SK-N-SH (cell line): ENCODE data around the gene CRTC3. TPM values are rescaled to one million over a fixed set of nuclear protein-coding genes. Genes with fewer than 3 reads are reported as not detected.

Experiments used
- CTCF ChIA-PET: fragments of 300-600, 350-600 bp; formaldehyde crosslinking; extraction: SDS; loops from one replicate; lab custom pipeline; 2021; lab: Yijun Ruan, JAX
- POLR2A ChIA-PET: fragments of 350-600 bp; sonication (Branson Sonifier 250); formaldehyde crosslinking; extraction: SDS; loops from one replicate; lab custom pipeline; 2020; ENCODE audit warnings: antibody characterized with exemption, inconsistent platforms; lab: Yijun Ruan, JAX
- DNase-seq: peaks from one replicate; pipeline ENCODE4 v3.0.0; 2012
- H2AFZ ChIP-seq: fragments of 200-600 bp; sonication (generic); 2 replicates; pipeline ENCODE4 v1.8.1; 2016; ENCODE audit warnings: antibody characterized with exemption, mild to moderate bottlenecking, low read depth
- H3F3A ChIP-seq: fragments of 200-600 bp; sonication (generic); replicated peaks from 2 replicates; pipeline ENCODE3; 2016; ENCODE audit warnings: antibody characterized with exemption, mild to moderate bottlenecking; ENCODE audit not compliant: insufficient read depth
- H3K27ac ChIP-seq, 2 experiments: fragments of 200-500 bp in 1 of 2; fragments of 200-600 bp in 1 of 2; sonication (Bioruptor generic) in 1 of 2; sonication (generic), shearing (Covaris generic) in 1 of 2; 2 replicates each; pipeline versions ENCODE4 v1.5.1 to v1.6.1; 2014 to 2016; ENCODE audit warnings: low read depth in 2 of 2, inconsistent platforms in 1 of 2, low read length in 1 of 2, mild to moderate bottlenecking in 1 of 2, mixed read lengths in 1 of 2
- H3K27me3 ChIP-seq: fragments of 200-600 bp; sonication (generic), shearing (Covaris generic); 2 replicates; pipeline ENCODE4 v1.6.1; 2016; ENCODE audit warnings: mixed run types; ENCODE audit not compliant: insufficient read depth
- H3K36me3 ChIP-seq, 2 experiments: fragments of 200-500 bp in 1 of 2; fragments of 200-600 bp in 1 of 2; sonication (Bioruptor generic) in 1 of 2; sonication (generic) in 1 of 2; replicated peaks in 1 of 2; 2 replicates each; pipeline versions ENCODE3 to v1.5.1; 2014 to 2016; ENCODE audit warnings: low read length in 1 of 2, mild to moderate bottlenecking in 1 of 2; ENCODE audit not compliant: insufficient read depth in 2 of 2, control insufficient read depth in 1 of 2
- H3K4me1 ChIP-seq, 2 experiments: fragments of 200-500 bp in 1 of 2; fragments of 200-600 bp in 1 of 2; sonication (Bioruptor generic) in 1 of 2; sonication (generic), shearing (Covaris generic) in 1 of 2; 2 replicates each; pipeline versions ENCODE4 v1.5.1 to v1.6.1; 2014 to 2016; ENCODE audit warnings: low read depth in 1 of 2, low read length in 1 of 2, mixed run types in 1 of 2; ENCODE audit not compliant: insufficient read depth in 2 of 2, control insufficient read depth in 1 of 2
- H3K4me2 ChIP-seq: fragments of 200-600 bp; sonication (generic), shearing (Covaris generic); 2 replicates; pipeline ENCODE4 v1.6.1; 2017; ENCODE audit warnings: mixed run types
- H3K4me3 ChIP-seq, 2 experiments: fragments of 200-500 bp in 1 of 2; fragments of 200-600 bp in 1 of 2; sonication (Bioruptor generic) in 1 of 2; sonication (generic), shearing (Covaris generic) in 1 of 2; 2 replicates each; pipeline versions ENCODE4 v1.5.1 to v1.8.1; 2014 to 2016; ENCODE audit warnings: low read depth in 2 of 2, inconsistent platforms in 1 of 2, low read length in 1 of 2, mild to moderate bottlenecking in 1 of 2, mixed read lengths in 1 of 2, moderate library complexity in 1 of 2
- H3K79me2 ChIP-seq: fragments of 200-600 bp; sonication (generic); 2 replicates; pipeline ENCODE4 v1.8.1; 2017; ENCODE audit warnings: mild to moderate bottlenecking; ENCODE audit not compliant: insufficient read depth
- H3K9ac ChIP-seq: fragments of 200-600 bp; sonication (generic); 2 replicates; pipeline ENCODE4 v1.6.1; 2017; ENCODE audit warnings: mixed run types
- H3K9me2 ChIP-seq: fragments of 200-600 bp; sonication (generic); 2 replicates; pipeline ENCODE4 v1.6.1; 2017; ENCODE audit warnings: mixed run types
- H3K9me3 ChIP-seq: fragments of 200-600 bp; sonication (generic); 2 replicates; pipeline ENCODE4 v1.6.1; 2017; ENCODE audit warnings: mixed run types, mild to moderate bottlenecking, moderate library complexity
- H4K20me1 ChIP-seq: fragments of 200-600 bp; sonication (generic); 2 replicates; pipeline ENCODE4 v1.6.1; 2017; ENCODE audit warnings: mild to moderate bottlenecking, mixed run types; ENCODE audit not compliant: insufficient read depth
- ELF1 ChIP-seq: IDR thresholded peaks from 2 replicates; pipeline ENCODE4 v1.4.0; 2012
- EP300 ChIP-seq, 2 experiments: IDR thresholded peaks; 2 replicates each; pipeline versions ENCODE4 v1.4.0 to v1.6.1; 2012; ENCODE audit warnings: borderline replicate concordance in 1 of 2, low read depth in 1 of 2, low read length in 1 of 2
- EZH2phosphoT487 ChIP-seq: fragments of 200-600 bp; sonication (generic); IDR thresholded peaks from 2 replicates; pipeline ENCODE4 v1.6.1; 2017; ENCODE audit warnings: low read depth, mixed run types, mild to moderate bottlenecking, antibody characterized with exemption, moderate library complexity, borderline replicate concordance
- FOSL2 ChIP-seq: IDR thresholded peaks from 2 replicates; pipeline ENCODE4 v1.4.0; 2012; ENCODE audit warnings: low read depth, mild to moderate bottlenecking, moderate library complexity, borderline replicate concordance
- FOXJ3 ChIP-seq: sonication (generic); formaldehyde crosslinking; IDR thresholded peaks from 2 replicates; pipeline ENCODE4 v1.5.1; 2020; ENCODE audit warnings: mild to moderate bottlenecking, missing genetic modification reagents
- GATA2 ChIP-seq: sonication (generic); formaldehyde crosslinking; IDR thresholded peaks from 2 replicates; pipeline ENCODE4 v1.5.0; 2020; ENCODE audit warnings: mild to moderate bottlenecking, missing genetic modification reagents
- IRF3 ChIP-seq: fragments of 150-350 bp; IDR thresholded peaks from 2 replicates; pipeline ENCODE4 v1.6.1; 2016; ENCODE audit warnings: mild to moderate bottlenecking, low read depth, low read length
- JUND ChIP-seq: IDR thresholded peaks from 2 replicates; pipeline ENCODE4 v1.4.0; 2012
- MEF2A ChIP-seq: IDR thresholded peaks from 2 replicates; pipeline ENCODE4 v1.4.0; 2012; ENCODE audit warnings: low read depth, borderline replicate concordance
- MXI1 ChIP-seq: IDR thresholded peaks from 2 replicates; pipeline ENCODE4 v1.6.1; 2012; ENCODE audit warnings: mild to moderate bottlenecking, low read depth, low read length, improper control_type of control experiment
- PBX3 ChIP-seq: IDR thresholded peaks from 2 replicates; pipeline ENCODE4; 2012
- POLR2AphosphoS5 ChIP-seq: IDR thresholded peaks from 2 replicates; pipeline ENCODE4 v1.6.1; 2012; ENCODE audit warnings: low read depth, low read length
- RAD21 ChIP-seq: IDR thresholded peaks from 2 replicates; pipeline ENCODE4 v1.6.1; 2012; ENCODE audit warnings: mild to moderate bottlenecking, low read length
- REST ChIP-seq: IDR thresholded peaks from 2 replicates; pipeline ENCODE4 v1.6.1; 2012; ENCODE audit warnings: mild to moderate bottlenecking, low read depth, low read length, moderate library complexity
- RFX5 ChIP-seq: IDR thresholded peaks from 2 replicates; pipeline ENCODE4 v1.6.1; 2012; ENCODE audit warnings: mild to moderate bottlenecking, improper control_type of control experiment, low read length
- SIN3A ChIP-seq: IDR thresholded peaks from 2 replicates; pipeline ENCODE4 v1.6.1; 2012; ENCODE audit warnings: low read depth, mild to moderate bottlenecking, low read length, moderate library complexity, borderline replicate concordance
- SMC3 ChIP-seq: IDR thresholded peaks from 2 replicates; pipeline ENCODE4 v1.6.1; 2012; ENCODE audit warnings: low read depth, low read length, improper control_type of control experiment
- TEAD4 ChIP-seq: IDR thresholded peaks from 2 replicates; pipeline ENCODE4 v1.4.0; 2012; ENCODE audit warnings: mild to moderate bottlenecking, borderline replicate concordance; ENCODE audit not compliant: insufficient read depth
- USF1 ChIP-seq: IDR thresholded peaks from 2 replicates; pipeline ENCODE4 v1.4.0; 2012; ENCODE audit warnings: low read depth, borderline replicate concordance
- USF2 ChIP-seq: fragments of 150-350 bp; IDR thresholded peaks from 2 replicates; pipeline ENCODE4 v1.6.1; 2017; ENCODE audit warnings: antibody characterized with exemption, low read length, low read depth, borderline replicate concordance
- WGBS: methylation state at CpG from one replicate; pipeline ENCODE4 v1.1.6; 2017; ENCODE audit warnings: low lambda C conversion rate; 5-methylcytosine and 5-hydroxymethylcytosine counted together
- polyA plus RNA-seq, 3 experiments: library from polyadenylated mRNA; depleted of rRNA; stranded (reverse); fragments of >200 nt; gene quantifications; 2 replicates each; pipeline ENCODE4 v1.2.3, GENCODE V29; 2012

CRTC3 gene
- polyA plus RNA-seq, 1 of the 3 experiments (the other 2 are of a cell fraction): 16.7 TPM

GRCh38 chr15:90600954-90601353 is 71.2 kb downstream of the CRTC3 start:
- Histone ChIP-seq H3F3A (no peaks in the 10 kb centered on the region), H4K20me1 (no peaks in the 10 kb centered on the region), H3K9ac (no peak overlapping the region), H3K9me2 (no peaks in the 10 kb centered on the region), H3K9me3 (no peaks in the 10 kb centered on the region), H3K4me3 (no peak overlapping the region), H3K36me3 (peaks cover 0 to 13% of the 10 kb centered on the region in 2 experiments), H3K27ac (no peak overlapping the region), H3K4me1 (peaks cover 0 to 7% of the 10 kb centered on the region in 2 experiments; a peak in 1 of 4 replicates), H3K27me3 (no peaks in the 10 kb centered on the region), H3K79me2 (no peaks in the 10 kb centered on the region), H3K4me2 (no peak overlapping the region), H2AFZ (no peak overlapping the region)
- WGBS: 100% methylated on average over 7 of the region's 7 CpGs
- TF ChIP-seq GATA2 (CRISPR knock-in tag) (no peak), POLR2AphosphoS5 (no peak), USF2 (no peak), SIN3A (no peak), TEAD4 (no peak), EP300 (IDR thresholded peaks at IDR 0.05; ENCODE audit: borderline replicate concordance in 1 of 2, low read depth in 1 of 2, low read length in 1 of 2) (no peak), USF1 (no peak), EZH2phosphoT487 (no peak), FOSL2 (no peak), RAD21 (no peak), ELF1 (no peak), REST (no peak), RFX5 (no peak), SMC3 (no peak), FOXJ3 (no peak), MEF2A (no peak), IRF3 (no peak), PBX3 (no peak), JUND (no peak), MXI1 (no peak)
- POLR2A ChIA-PET: no interaction called here
- no peak for DNase-seq
- CTCF ChIA-PET: interaction anchor here (1.1 kb wide), 1 partner anchor 281 kb away, joined by 3 read pairs; no protein-coding TSS in a partner anchor
